Type B pancreatic cell (in vitro differentiated cells): ENCODE measurements around the gene ROPN1L. TPM values are rescaled to one million over a fixed set of nuclear protein-coding genes. Genes with fewer than 3 reads are reported as not detected.

Experiments used
- DNase-seq: peaks from one replicate; pipeline ENCODE4 v3.0.0; 2021; ENCODE audit warnings: mixed read lengths; ENCODE audit not compliant: unreplicated experiment; ENCODE audit errors: extremely low spot score
- H3K27ac Mint-ChIP-seq: 2 replicates; pipeline ENCODE4 v1.8.0; 2021; ENCODE audit warnings: mild to moderate bottlenecking, mixed read lengths
- H3K27me3 Mint-ChIP-seq: 2 replicates; pipeline ENCODE4 v1.8.0; 2021; ENCODE audit warnings: mixed read lengths
- H3K36me3 Mint-ChIP-seq: 2 replicates; pipeline ENCODE4 v1.8.0; 2021; ENCODE audit warnings: mixed read lengths
- H3K4me1 Mint-ChIP-seq: one replicate; pipeline ENCODE4 v1.8.0; 2021; ENCODE audit warnings: mixed read lengths; ENCODE audit not compliant: unreplicated experiment
- H3K4me3 Mint-ChIP-seq: 2 replicates; pipeline ENCODE4 v1.8.0; 2021; ENCODE audit warnings: mild to moderate bottlenecking, mixed read lengths
- H3K9me3 Mint-ChIP-seq: 2 replicates; pipeline ENCODE4 v1.8.0; 2021; ENCODE audit warnings: mixed read lengths
- total RNA-seq: library from RNA; stranded (reverse); gene quantifications from 2 replicates; pipeline ENCODE4 v1.2.1, GENCODE V29; 2021; ENCODE audit warnings: low replicate concordance
- TF ChIP-seq, protein P1 (sequence below): fragments of 200-600 bp; sonication (generic); conservative IDR thresholded peaks from 2 replicates; pipeline ENCODE4 v1.5.0; 2021; ENCODE audit warnings: antibody characterized with exemption, mild to moderate bottlenecking

The ROPN1L gene
- total RNA-seq, 1 donor from 2014 or later, result 2.0 TPM

DNA sequence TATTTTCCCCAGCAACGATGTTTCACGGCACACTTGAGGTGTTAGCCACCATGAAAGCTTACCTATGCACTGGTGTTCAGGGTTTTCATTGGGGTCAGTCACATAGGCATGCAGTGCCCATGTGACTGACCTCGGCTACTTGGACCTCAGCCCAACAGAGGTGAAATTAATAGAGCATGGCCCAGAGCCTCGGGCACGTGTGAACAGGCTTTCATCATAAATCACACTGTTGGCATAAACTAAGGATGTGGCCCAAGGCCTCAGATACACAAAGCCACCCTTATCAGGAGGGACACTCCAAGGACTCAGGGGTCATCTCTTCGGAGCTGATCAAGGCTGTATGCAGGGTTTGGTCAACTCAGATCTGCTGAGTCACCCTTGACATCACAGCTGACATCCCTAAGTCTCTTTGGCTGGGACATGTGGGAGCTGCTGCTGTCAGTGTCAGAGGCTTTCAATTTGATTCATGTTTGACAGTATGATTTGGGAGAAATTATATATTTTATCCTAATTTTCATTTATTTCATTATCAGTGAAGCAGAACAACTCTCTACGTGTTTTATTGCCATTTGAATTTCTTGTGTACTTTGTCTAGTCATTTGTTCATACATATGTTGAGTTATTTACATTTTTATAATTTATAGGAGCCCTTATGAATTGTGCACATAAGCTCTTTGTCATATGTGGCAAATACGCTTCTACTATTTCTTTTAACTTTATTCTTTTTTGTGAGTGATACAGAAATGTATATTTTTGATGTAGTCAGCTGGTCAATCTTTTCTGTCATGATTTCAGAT is 62.5 kb downstream of the ROPN1L start:
- Mint-ChIP-seq H3K27ac (no peak overlapping the region), H3K27me3 (no peaks in the 10 kb centered on the region), H3K4me3 (no peak overlapping the region), H3K4me1 (peaks cover 26% of the 10 kb centered on the region), H3K36me3 (no peaks in the 10 kb centered on the region), H3K9me3 (no peaks in the 10 kb centered on the region)
- TF ChIP-seq, protein P1, sequence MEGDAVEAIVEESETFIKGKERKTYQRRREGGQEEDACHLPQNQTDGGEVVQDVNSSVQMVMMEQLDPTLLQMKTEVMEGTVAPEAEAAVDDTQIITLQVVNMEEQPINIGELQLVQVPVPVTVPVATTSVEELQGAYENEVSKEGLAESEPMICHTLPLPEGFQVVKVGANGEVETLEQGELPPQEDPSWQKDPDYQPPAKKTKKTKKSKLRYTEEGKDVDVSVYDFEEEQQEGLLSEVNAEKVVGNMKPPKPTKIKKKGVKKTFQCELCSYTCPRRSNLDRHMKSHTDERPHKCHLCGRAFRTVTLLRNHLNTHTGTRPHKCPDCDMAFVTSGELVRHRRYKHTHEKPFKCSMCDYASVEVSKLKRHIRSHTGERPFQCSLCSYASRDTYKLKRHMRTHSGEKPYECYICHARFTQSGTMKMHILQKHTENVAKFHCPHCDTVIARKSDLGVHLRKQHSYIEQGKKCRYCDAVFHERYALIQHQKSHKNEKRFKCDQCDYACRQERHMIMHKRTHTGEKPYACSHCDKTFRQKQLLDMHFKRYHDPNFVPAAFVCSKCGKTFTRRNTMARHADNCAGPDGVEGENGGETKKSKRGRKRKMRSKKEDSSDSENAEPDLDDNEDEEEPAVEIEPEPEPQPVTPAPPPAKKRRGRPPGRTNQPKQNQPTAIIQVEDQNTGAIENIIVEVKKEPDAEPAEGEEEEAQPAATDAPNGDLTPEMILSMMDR, result no peak
- no peak for DNase-seq

DNA sequence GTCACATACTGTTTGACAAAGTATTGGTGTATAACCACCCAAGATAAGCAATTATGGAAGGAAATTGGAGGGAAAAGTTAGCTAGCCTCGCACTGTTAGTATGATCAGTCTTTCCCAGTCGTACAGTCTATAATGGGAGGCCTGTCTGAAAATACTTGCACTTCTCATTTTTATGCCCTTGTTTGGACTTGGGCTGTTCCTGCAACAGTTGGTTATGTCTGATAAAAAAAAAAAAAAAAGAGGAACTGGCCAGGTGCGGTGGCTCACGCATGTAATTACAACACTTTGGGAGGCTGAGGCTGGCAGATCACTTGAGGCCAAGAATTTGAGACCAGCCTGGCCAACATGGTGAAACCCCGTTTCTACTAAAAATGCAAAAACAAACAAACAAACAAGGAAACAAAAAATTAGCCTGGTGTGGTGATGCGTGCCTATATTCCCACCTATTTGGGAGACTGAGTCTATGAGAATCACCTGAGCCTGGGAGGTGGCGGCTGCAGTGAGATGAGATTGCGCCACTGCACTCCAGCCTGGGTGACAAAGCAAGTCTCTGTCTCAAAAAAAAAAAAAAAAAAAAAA is 63.9 kb downstream of the ROPN1L start:
- TF ChIP-seq, protein P1, result no peak
- Mint-ChIP-seq H3K36me3 (no peaks in the 10 kb centered on the region), H3K4me3 (no peak overlapping the region), H3K9me3 (peaks cover 4% of the 10 kb centered on the region), H3K4me1 (peaks cover 31% of the 10 kb centered on the region), H3K27ac (no peak overlapping the region), H3K27me3 (no peaks in the 10 kb centered on the region)
- no peak for DNase-seq

DNA sequence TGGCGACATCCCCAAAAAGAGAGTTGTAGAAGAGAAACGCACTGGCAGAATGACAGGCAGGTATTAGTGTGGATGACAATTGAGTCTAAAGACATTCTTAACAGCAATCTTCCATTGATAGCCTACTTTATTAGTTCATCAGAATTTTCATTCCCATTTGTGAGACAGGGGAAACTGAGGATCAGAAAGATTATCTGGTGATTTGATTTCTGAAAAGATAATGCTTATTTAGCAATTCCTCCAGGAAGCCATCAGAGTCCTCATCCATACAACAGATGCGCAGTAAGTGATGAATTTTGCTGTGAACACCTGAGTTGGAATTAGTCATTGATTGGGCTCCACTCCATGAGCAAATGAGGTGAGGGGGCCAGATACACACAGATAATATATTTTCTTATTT is 64.9 kb downstream of the ROPN1L start:
- Mint-ChIP-seq H3K27me3 (no peaks in the 10 kb centered on the region), H3K36me3 (no peaks in the 10 kb centered on the region), H3K9me3 (peaks cover 4% of the 10 kb centered on the region), H3K27ac (no peak overlapping the region), H3K4me1 (peaks cover 26% of the 10 kb centered on the region), H3K4me3 (no peak overlapping the region)
- TF ChIP-seq, protein P1, result no peak
- DNase-seq, result no peak

DNA sequence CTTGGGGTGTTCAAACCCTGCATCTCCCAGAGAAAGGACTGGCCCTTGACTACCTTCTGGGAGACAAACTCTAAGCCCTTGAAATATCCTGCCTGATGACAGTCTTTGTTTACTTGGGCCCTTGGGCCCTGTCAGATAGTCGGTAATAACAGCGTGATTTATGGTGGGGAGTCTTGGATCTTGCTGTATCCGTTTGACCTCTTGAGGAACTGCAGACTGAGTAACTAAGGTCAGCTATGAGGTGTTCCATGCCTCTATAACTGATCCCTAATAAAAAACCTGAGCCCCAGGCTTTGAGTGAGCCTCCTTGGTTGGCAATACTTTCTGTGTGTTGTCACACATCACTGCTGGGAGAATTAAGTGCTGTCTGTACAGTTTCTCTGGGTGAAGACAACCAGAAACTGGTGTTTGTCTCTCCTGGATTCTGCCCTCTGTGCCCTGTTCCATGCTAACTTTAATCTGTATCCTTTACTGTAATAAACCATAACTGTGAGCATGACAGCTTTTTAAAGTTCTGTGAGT is 66.0 kb downstream of the ROPN1L start:
- no peak overlapping the region for H3K27ac Mint-ChIP-seq

DNA sequence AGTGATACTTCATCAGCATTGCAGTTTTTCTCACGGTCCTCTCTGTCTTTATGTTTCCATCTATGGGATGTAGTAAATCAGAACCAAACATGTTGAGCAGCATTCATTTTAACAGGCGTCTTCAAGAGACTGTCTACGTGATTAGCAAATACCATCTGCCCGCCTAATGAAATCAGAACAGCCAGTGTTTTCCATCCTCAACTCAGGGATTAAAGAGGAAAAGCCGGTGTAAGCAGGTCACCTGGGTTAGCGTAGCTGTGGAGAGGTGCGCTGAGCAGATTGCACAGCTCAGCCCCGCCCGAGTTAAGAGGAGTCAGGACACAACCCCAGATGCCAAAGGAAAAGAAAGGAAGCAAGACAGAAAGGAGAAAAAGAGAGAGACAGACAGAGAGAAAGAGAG is 67.9 kb downstream of the ROPN1L start:
- no peak for DNase-seq
- Mint-ChIP-seq H3K4me3 (no peak overlapping the region), H3K4me1 (peaks cover 32% of the 10 kb centered on the region), H3K27ac (peak overlapping the region; percentile 71), H3K9me3 (peaks cover 4% of the 10 kb centered on the region), H3K27me3 (no peaks in the 10 kb centered on the region), H3K36me3 (no peaks in the 10 kb centered on the region)
- TF ChIP-seq, protein P1, result no peak

More for the DNA sequence above, 66.0 kb downstream of the ROPN1L start:
- no peak overlapping the region for H3K4me3 Mint-ChIP-seq
- TF ChIP-seq, protein P1, result no peak
- H3K36me3 Mint-ChIP-seq, result no peaks in the 10 kb centered on the region
- no peak for DNase-seq
- peaks cover 4% of the 10 kb centered on the region for H3K9me3 Mint-ChIP-seq
- H3K4me1 Mint-ChIP-seq, result peaks cover 25% of the 10 kb centered on the region
- no peaks in the 10 kb centered on the region for H3K27me3 Mint-ChIP-seq
